HG03045 (cell line): ENCODE data around the gene CENATAC.
"Not testable (repeated sequence)": the region's sequence is repeated elsewhere in the genome, so short reads cannot be mapped to it uniquely, and the experiment has no call there.

Source experiments
- ATAC-seq: cut with Tn5 transposase; IDR thresholded peaks from one replicate; pipeline ENCODE4 v1.9.1; 2021; ENCODE audit warnings: mild to moderate bottlenecking, moderate library complexity; ENCODE audit not compliant: unreplicated experiment

The CENATAC gene

DNA sequence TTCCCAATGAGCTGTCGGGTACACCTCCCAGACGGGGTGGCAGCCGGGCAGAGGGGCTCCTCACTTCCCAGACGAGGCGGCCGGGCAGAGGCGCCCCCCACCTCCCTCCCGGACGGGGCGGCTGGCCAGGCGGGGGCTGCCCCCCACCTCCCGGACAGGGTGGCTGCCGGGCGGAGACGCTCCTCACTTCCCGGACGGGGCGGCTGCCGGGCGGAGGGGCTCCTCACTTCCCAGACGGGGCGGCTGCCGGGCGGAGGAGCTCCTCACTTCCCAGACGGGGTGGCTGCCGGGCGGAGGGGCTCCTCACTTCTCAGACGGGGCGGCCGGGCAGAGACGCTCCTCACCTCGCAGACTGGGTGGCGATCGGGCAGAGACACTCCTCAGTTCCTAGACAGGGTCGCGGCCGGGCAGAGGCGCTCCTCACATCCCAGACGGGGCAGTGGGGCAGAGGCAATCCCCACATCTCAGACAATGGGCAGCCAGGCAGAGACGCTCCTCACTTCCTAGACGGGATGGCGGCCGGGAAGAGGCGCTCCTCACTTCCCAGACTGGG lies 6.4 kb upstream of the CENATAC start:
- not testable (repeated sequence) for ATAC-seq

DNA sequence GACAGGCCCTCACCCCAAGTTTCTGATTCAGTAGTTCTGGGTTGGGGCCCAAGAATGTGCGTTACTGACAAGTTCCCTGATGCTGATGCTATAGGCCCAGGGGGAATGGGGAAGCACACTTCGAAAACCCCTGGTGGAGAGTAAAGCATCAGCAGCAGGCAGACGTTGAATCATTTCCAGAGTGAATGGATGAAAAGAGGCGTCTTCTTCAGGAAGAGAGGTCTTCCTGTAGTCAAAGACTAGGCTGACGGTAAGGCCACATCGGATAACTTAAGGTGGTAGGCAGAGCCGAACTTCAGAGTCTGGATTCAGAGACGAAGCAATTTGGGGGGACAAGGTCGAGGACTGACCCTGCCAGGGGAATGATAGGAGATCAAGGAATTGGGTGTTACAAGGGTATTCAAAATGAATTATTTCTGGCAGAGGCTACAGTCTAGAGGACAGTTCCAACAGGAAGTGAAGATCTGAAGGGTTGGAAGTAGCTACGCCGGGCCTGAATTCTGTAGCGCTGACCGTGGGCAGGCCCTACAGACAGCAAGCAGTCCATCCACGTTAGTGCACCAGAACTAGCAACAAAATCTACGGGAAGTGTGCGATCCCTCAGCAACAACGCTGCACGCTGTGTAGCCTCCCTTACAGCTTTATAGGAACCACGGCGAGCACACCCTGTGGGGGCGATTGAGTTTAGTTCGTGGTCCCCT lies 862 bp upstream of the CENATAC start:
- peak; percentile 9 for ATAC-seq

GRCh38 chr11:118998388-118998717 lies 415 bp downstream of the CENATAC start:
- no peak for ATAC-seq

DNA sequence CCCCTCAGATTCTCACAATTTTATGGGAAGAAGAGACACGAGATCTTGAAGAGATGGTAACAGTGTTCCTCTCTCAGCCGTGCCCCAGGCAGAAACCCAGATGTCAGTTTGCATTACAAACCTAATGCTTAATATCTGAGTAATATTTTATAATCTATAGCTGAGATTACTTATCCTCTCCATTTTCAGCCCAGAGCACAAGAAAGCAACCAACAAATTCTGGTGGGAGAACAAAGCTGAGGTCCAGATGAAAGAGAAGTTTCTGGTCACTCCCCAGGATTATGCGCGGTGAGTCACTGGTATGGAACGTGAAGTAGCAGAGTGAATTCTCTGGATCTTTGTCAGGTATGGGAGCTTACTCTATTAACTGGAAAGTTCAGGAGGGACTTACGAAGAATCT lies 884 bp downstream of the CENATAC start:
- no peak for ATAC-seq

- no peak for ATAC-seq
These were observed 3.0 kb downstream of the CENATAC start for GRCh38 chr11:119000906-119001305.

DNA sequence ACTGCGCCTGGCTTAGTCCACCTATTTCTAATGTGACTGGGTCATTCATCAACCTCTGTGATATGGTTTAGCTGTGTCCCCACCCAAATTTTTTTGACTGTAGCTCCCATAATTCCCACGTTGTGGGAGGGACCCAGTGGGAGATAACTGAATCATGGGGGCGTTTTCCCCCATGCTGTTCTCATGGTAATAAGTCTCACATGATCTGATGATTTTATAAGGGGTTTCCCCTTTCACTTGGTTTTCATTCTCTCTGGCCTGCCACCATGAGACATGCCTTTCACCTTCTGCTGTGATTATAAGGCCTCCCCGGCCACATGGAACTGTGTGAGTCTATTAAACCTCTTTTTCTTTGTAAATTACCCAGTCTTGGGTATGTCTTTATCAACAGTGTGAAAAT lies 8.7 kb downstream of the CENATAC start:
- ATAC-seq, result no peak

DNA sequence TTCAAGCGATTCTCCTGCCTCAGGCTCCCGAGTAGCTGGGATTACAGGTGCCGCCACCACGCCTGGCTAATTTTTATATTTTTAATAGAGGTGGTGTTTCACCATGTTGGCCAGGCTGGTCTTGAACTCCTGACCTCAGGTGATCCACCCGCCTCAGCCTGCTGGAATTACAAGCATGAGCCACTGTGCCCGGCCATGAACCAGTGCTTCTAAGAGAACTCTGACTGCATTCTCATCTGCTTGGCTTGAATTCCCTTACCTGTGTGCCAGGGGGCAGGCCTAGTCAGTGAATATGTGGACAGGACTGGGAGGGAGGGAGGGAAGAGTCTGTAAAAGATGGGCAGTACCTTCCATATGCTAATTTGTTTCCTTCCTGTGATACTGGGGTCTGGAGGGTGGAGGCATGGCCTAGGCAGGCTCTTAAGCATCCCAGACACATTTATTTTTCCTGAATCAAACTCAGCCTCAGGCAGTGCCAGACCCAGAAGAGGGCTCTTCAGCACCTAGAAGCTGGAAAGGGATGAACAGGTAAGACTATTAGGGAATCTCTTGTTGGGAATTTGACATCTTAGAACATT lies 13.6 kb downstream of the CENATAC start:
- ATAC-seq, result no peak

GRCh38 chr11:119012629-119013170 lies 14.8 kb downstream of the CENATAC start:
- no peak for ATAC-seq

DNA sequence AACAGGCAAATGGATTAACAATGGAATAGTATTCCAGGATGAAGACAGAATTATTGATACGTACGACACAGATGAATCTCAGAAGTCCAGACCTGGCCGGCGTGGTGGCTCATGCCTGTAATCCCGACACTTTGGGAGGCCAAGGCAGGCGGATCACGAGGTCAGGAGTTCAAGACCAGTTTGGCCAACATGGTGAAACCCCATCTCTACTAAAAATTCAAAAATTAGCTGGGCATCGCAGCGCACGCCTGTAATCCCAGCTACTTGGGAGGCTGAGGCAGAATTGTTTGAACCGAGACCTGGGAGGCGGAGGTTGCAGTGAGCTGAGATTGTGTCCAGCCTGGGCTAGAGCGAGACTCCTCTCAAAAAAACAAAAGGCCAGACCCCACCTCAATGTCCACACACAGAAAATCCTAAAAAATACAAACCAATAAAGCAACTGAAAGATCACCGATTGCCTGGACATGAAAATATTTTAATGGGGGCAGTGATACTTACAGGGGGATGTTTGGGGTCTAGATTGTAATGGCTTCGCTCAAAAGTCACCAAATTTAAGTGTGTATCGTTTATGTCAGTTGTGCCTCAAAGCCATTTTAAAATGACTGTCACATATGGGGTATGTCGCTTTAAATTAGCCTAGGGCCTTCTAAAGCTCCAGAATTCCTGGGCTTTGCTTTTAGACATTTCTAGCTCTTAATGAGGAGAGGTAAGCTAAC lies 16.4 kb downstream of the CENATAC start:
- no peak for ATAC-seq

DNA sequence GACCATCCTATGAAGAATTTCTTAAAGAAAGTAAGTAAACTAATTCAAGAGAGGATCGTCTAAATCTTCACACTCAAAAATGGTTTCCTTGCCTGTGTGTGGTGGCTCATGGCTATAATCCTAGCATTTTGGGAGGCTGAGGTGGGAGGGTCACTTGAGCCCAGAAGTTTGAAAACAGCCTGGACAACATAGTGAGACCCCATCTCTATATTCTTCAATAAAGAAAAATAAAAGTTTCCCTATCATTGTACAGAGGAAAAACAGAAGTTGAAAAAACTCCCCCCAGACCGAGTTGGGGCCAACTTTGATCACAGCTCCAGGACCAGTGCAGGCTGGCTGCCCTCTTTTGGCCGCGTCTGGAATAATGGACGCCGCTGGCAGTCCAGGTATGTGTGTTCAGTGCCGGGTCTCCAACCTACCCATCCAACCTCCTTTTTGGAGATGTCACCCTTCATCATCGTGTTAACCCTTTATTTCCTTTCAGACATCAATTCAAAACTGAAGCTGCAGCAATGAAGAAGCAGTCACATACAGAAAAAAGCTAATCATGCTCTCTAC lies 17.2 kb downstream of the CENATAC start:
- ATAC-seq, result no peak

DNA sequence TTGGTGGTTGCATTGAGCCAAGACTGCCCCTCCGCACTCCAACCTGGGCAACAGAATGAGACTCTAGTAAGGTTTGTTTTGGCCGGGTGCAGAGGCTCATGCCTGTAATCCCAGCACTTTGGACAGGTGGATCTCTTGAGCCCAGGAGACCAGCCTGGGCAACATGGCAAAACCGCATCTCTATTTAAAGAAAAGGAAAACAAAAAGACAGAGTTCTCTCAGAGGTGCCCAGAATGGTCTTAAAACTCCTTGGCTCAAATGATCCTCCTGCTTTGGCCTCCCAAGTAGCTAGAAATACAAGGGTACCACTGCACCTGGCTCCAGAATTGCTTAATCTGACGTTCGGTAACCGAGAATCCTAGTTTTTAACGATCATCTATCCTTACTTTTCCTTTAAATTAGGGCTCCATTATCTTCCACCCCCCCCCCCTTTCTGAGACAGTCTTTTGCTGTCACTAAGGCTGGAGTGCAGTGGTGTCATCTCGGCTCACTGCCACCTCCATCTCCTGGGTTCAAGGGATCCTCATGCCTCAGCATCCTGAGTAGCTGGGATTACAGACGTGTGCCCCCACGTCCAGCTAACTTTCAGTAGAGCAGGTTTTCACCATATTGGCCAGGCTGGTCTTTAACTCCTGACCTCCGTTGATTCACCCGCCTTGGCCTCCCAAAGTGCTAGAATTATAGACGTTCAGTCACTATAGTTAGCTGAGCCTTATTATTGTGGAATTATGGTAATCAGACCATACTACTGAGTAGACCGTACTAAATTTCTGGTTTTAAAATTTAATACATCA lies 18.5 kb downstream of the CENATAC start:
- ATAC-seq, result no peak

DNA sequence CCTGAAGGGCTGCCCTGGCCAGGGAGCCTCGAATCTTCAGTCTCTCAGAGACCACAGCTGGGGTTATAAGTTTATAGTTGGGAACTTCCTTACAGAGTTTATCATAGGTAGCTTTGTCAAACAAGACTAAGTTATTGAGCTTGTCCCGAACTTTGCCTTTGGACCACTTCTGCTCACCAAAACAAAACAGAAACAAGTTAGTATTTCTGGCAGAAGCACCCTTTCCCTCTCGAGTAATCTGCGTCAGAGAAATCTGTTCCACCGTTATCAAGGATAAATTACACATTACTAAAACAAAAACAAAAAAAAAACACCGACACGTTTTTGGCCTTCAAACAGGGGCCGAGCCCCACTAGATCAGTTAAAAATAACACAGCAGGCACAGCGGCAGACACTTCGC lies 19.4 kb downstream of the CENATAC start:
- ATAC-seq, result not testable (repeated sequence)

- peak; percentile 84 for ATAC-seq
These were observed 20.4 kb downstream of the CENATAC start, which contains the start of the genes RPS25 and TRAPPC4 for GRCh38 chr11:119018074-119018938. Gene RPS25, minus strand, starts transcription at chr11:119018343. Its CDS starts 59 bp downstream, at chr11:119018284. Gene TRAPPC4, plus strand, starts transcription at chr11:119018766. Its CDS starts 30 bp downstream, at chr11:119018796.

DNA sequence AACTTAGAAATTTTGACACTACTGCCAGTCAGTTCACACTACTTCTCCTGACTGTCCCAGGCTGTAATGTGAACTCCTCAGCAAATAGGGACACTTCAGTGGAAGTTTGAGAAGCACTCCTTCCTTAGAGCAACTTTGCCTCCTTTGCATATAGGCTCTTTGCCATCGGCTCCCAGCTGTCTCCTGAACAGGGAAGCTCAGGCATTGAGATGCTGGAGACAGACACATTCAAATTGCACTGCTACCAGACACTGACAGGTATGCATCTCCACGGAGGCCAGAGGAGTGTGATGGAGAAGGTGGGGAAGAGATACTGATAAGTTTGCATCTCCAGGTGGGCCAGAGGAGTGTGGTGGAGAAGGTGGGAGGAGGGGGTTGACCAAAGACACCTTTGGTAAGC lies 22.1 kb downstream of the CENATAC start:
- no peak for ATAC-seq

DNA sequence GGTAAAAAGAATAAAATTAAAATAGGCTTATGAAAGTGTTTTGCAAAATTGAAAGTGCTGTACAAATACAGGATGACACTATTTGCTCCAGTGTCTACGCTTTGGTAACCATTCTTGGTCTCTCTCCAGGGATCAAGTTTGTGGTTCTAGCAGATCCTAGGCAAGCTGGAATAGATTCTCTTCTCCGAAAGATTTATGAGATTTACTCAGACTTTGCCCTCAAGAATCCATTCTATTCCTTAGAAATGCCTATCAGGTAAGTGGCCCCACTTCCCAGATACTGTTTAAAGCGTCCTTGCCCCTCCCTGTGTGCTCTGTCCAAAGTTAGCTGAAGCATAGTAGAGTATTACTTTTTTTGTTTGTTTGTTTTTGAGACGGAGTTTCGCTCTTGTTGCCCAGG lies 23.7 kb downstream of the CENATAC start:
- no peak for ATAC-seq

DNA sequence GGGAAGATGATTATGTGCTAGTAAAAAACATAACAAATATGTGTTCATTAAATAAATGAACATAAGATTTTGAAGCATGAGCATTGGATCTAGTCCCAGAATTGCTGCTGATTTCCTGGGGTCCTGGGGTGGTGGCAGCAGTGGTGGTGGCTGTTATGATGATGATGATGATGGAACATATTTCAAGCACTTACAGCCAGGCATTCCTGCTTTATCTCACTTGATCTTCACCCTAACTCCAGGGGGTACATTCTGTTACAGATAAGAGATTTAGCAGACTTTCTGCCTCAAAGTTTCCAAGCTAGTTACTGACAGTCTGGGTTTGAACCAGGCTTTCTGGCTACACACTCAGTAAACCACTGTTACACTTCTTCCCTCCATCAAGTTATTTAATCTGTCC lies 25.8 kb downstream of the CENATAC start:
- no peak for ATAC-seq

- ATAC-seq, result no peak
These were observed 26.6 kb downstream of the CENATAC start for GRCh38 chr11:119024430-119025098.

DNA sequence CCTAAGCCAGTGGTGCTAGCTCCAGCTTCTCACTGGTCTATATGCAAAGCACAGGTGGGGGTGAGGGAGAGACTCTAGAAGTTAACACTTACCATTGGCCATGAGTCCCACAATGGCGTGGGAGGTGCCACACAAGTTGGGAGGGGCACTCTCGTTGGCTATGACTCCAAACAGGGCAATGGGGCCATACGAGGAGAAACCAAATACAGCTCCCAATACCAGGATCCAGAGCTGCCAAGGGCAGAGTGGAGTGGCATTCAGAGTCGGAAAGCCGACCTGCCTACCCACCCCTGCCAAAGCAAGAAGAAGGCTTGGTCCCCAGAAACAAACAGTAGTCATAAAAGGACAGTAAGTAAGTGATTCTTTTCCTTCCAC lies 27.1 kb downstream of the CENATAC start:
- no peak for ATAC-seq

- ATAC-seq, result no peak
These were observed 27.6 kb downstream of the CENATAC start for GRCh38 chr11:119025541-119025940.
